Measurements from ENCODE around the gene EFCAB13.

EFCAB13 gene

DNA sequence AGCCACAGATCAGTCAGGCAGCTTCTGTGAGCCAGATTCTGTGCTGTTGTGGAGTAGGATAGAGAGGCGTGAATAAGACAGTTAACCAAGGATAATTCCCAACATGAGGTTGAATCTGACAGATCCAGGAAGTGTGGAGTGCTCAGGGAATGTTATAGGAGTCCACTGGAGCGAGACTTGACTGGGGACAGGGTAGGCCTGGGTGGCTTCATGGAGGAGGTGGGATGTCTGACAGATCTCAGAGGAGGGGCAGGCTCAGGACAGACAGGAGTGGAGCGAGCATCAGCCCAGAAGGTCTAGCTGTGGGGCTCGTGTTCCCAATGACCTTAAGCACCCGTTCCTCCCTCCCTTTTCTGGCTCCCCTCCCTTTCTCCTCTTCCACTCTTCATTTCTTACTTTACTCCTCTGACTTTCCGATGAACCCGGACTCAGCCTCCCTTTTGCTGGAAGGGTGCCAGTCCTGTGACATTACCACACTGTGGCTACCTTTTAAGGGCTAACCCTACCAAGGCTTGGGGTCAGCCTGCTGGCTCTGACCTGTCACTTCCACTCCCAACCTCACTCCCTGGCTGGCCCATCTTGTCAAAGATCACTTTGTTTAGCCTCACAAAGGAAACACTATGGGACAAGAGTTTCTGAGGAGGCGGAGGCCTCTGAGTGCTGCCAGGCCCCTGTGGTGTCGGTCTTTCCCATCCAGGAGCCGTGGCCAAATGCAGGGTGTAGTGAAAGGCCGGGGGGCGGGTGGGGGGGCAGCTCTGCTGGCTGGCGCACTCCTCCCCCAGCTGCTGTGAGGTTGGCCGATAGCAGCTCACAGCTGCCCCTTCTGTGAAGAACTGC is 28.5 kb upstream of the EFCAB13 start:
- no peak for DNase-seq (ENCODE audit: low read depth in 3 of 3)

DNA sequence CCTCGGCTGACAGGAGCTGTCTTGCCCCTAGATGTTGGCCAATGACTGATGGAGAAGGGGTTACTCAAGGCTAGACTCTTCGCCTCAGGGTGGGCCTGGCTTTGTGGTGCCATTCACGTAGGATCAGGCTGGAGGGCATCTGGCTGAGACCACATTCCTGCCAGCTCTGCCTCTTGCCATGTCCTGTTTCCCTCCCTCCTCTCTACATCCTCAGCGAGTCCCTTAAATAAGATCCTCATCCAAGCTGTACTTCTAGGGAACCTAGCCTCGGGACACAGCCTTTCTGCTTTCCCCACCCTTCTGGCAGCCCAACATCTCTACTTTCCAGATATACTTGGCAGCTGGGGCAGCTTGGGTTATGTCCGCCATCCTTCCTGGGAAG is 27.9 kb upstream of the EFCAB13 start:
- no peak for DNase-seq (ENCODE audit: low read depth in 3 of 3)

DNA sequence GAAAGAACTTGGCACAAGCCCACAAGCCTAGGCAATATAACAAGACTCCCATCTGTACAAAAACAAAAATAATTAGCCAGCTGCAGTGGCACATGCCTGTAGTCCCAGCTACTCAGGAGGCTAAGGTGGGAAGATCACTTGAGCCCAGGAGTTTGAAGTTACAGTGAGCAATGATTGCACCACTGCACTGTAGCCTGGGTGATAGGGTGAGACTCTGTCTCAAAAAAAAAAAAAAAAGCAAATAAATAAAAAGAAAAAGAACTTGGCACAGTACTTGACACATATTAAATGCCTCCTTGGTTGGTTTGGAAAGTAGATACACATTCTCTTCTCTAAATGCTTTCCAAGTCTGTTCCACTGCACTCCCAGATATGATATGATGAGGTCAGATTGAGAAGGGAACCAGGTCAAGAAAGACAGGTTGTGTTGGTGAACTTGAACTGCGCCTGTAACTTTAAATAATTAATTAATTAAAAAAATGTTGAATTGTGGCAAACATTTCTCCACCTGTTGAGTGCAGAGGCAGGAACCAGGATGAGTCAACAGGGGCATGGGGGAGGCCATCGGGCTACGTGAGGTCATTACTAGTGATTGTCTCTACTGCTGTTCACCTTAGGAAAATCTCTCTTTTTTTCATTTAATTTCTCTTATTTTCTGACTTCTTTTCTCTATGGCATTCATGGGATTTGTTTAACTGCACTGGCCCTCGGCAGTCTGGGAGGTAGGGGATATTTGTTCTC is 25.9 kb upstream of the EFCAB13 start:
- DNase-seq (ENCODE audit: low read depth in 3 of 3) = no peak

DNA sequence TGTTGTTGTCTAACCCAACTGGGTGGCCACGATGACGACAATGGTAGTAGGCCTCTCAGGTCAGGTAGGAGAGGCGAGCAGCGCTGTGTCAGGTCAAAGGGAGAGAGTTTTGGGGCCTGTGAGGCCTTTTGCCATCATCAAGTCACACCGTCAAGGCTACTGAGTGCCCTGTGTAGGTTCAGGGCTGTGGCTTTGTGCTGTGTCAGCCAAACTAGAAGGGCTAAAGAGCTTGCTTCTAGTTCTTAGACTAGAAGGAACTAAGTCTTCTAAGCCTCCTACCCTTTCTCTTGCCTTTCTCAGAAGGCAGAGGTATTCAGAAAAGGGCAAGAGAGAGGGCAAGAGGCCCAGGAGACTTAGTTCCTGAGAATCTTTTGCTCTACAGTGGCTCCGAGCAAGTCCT is 25.0 kb upstream of the EFCAB13 start:
- DNase-seq (ENCODE audit: low read depth in 3 of 3) = no peak

GRCh38 chr17:47299239-47299910 is 24.4 kb upstream of the EFCAB13 start:
- no peak for DNase-seq (ENCODE audit: low read depth in 3 of 3)

DNA sequence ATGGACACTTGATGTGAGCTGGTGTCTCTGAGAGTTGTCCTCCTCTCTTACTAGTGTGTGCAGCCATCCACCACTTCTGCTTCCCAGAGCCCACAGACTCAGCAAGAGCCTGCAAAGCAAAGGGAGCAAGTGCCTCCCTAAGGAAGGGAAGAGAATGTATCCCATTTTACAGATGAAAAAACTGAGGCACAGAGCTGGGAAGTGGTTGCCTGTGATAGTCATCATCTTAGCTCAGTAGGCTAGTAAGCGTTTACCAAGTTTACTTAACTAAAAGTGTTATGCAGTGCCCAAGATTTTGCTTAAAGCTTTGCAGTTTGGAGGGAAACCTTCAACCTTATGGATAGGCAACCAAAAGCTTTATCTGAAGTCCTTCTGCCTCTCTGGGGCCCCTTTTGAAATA is 23.0 kb upstream of the EFCAB13 start:
- no peak for DNase-seq (ENCODE audit: low read depth in 3 of 3)

DNA sequence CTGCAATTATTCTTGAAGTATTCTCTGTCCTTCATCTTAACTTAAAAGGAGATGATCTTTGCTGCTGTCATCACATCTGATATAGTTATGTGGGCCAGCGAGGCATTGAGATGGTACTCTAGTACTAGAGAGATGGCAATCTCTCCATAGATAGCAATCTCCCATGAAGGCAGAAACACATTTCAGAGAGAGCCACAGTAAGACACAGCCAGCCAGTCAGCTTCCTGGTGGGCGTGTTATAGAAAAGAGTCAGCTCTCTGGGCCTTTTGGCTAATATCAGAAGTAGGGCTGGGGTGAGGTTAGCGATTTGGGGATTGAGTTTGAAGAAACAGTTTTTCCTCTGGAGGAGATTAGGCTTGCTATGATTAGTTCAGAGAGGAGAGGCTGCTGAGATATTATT is 22.6 kb upstream of the EFCAB13 start:
- no peak for DNase-seq (ENCODE audit: low read depth in 3 of 3)

DNA sequence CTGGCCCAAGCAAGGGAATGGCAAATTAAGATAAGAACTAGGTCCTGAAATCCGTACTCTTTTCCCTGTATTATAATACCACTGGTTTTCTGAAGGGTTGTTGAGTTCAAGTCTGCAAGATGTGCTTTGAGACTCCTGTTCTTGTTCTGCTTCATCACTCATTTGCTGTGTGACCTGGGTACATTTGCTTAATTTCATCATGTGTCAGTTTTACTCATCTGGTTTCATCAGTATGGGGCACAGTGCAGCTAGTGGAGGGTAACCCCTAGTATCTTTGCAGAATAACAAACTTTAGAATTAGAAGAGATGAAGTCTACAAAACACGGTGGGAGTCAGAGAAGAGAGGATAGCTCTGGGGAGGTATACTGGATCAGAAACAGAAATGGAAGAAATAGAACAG is 21.9 kb upstream of the EFCAB13 start:
- DNase-seq (ENCODE audit: low read depth in 3 of 3) = no peak

- no peak for DNase-seq (ENCODE audit: low read depth in 3 of 3)
These were observed 19.6 kb upstream of the EFCAB13 start for GRCh38 chr17:47304186-47304585.

DNA sequence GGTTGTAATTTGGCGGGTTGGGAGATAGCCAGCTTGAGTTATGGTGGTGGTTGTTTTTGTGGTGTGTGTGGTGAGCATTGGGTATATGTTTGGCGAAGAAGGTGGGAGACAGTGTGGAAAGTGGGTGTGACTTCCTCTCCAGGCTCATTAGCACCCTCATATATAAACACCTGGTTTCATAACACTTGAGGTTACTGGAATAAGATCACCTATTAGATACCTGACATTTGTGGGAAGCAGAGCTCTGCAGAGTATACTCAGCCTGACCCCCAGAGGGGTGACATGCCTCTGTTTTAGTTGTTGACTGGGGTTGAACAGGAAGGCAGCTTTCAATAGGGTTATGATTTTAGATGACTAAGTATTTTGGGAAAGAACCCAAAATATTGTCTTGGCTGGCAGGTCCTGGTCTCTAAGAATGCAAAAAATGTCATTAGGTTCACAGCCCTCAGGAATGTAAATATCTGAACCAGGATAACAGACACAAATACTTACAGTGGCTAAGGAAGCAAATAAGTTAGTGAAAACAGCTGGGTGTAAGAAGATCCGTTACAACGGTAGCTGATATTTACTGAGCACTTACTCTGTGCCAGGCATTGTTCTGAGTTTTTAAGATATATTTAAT is 18.3 kb upstream of the EFCAB13 start:
- no peak for DNase-seq (ENCODE audit: low read depth in 3 of 3)

GRCh38 chr17:47310186-47310733 is 13.5 kb upstream of the EFCAB13 start:
- DNase-seq (ENCODE audit: low read depth in 3 of 3) = no peak

- no peak for DNase-seq (ENCODE audit: low read depth in 3 of 3)
These were observed 12.3 kb upstream of the EFCAB13 start for GRCh38 chr17:47311420-47311819.

GRCh38 chr17:47315451-47316266 is 8.1 kb upstream of the EFCAB13 start:
- no peak for DNase-seq (ENCODE audit: low read depth in 3 of 3)

- no peak for DNase-seq (ENCODE audit: low read depth in 3 of 3)
These were observed 7.4 kb upstream of the EFCAB13 start for GRCh38 chr17:47316311-47316710.

- DNase-seq (ENCODE audit: low read depth in 3 of 3) = no peak
These were observed 6.6 kb upstream of the EFCAB13 start for GRCh38 chr17:47317119-47317518.

DNA sequence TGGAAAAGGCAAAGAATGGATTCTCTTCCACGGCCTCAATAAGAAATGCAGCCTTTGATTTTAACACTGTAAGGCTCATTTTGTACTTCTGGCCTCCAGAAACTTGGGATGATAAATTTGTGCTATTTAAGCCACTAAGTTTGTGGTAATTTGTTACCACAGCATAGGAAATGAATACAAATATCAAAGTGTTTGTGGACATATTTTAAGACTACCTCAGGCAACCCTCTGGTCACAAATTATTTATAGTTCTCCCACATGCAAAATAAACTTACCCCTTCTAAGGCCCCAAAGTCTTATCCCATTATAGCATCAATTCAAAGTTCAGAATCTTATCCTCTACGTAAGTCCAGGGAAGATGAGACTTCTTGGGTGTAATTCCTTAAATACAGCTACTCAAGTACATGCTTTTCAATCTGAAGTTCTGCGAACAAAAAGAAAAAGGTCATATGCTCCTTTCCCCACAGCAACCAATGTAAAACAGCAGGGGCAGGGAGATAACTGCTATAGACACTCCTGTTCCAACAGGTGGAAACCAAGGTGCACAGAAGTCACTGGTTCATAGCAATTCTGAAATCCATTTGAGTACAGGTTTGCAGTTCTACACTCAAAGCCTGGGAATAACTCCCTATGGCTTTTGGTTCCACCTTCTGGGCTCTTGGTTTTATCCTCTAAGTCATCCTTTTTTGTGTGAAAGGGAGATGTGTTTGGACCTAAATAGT is 5.4 kb upstream of the EFCAB13 start:
- DNase-seq (ENCODE audit: low read depth in 3 of 3) = no peak

GRCh38 chr17:47320879-47321502 is 2.8 kb upstream of the EFCAB13 start:
- no peak for DNase-seq (ENCODE audit: low read depth in 3 of 3)

- peak in 2 of 3 experiments; percentile 16 to 44 for DNase-seq (ENCODE audit: low read depth in 3 of 3)
These were observed 667 bp downstream of the EFCAB13 start for GRCh38 chr17:47324224-47325020.

DNA sequence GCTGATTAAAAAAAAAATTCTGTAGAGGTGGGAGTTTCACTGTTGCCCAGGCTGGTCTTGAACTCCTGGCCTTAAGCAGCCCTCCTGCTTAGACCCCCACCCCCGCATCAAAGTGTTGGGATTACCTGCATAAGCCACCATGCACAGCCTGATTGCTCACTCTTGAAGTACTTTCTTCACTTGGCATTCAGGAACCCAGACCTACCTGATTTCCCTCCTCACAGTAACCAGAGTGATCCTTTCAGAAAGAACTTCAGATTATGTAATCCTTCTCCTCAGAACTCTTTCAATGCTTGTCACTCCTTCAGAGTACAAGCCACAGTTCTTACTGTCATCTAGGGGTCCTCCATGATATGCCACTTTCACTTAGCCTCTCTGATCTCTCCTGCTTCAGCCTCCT is 1.4 kb downstream of the EFCAB13 start:
- DNase-seq (ENCODE audit: low read depth in 3 of 3) = no peak
